GM21786 (cell line): ENCODE measurements around the gene FANCI.

Experiments
- ATAC-seq: cut with Tn5 transposase; IDR thresholded peaks from one replicate; pipeline ENCODE4 v1.9.1; 2021; ENCODE audit not compliant: unreplicated experiment

FANCI gene

GRCh38 chr15:89330881-89331595, 87.3 kb downstream of the FANCI start:
- no peak for ATAC-seq

GRCh38 chr15:89332446-89332845, 88.7 kb downstream of the FANCI start:
- no peak for ATAC-seq

GRCh38 chr15:89333011-89333860, 89.5 kb downstream of the FANCI start:
- no peak for ATAC-seq

- no peak for ATAC-seq
Measured at GRCh38 chr15:89333959-89334509, 90.3 kb downstream of the FANCI start.

- peak; percentile 89 for ATAC-seq
Measured at GRCh38 chr15:89334510-89335297, 90.9 kb downstream of the FANCI start, which contains the start of gene POLG. Gene POLG, minus strand, starts transcription at chr15:89334824. Its CDS starts 1,070 bp downstream, at chr15:89333754.

- ATAC-seq = peak; percentile 7
Measured at GRCh38 chr15:89335298-89336041, 91.7 kb downstream of the FANCI start.

GRCh38 chr15:89338036-89338435, 94.3 kb downstream of the FANCI start:
- no peak for ATAC-seq

- no peak for ATAC-seq
Measured at GRCh38 chr15:89340573-89340972, 96.8 kb downstream of the FANCI start.

GRCh38 chr15:89341316-89342005, 97.7 kb downstream of the FANCI start:
- no peak for ATAC-seq

- ATAC-seq = no peak
Measured at GRCh38 chr15:89342840-89343239, 99.1 kb downstream of the FANCI start.

- no peak for ATAC-seq
Measured at GRCh38 chr15:89345248-89345647, 101.5 kb downstream of the FANCI start.

GRCh38 chr15:89346516-89347231, 102.9 kb downstream of the FANCI start:
- ATAC-seq = no peak

- no peak for ATAC-seq
Measured at GRCh38 chr15:89349206-89349558, 105.4 kb downstream of the FANCI start.

GRCh38 chr15:89352476-89352875, 108.7 kb downstream of the FANCI start:
- ATAC-seq = no peak

- no peak for ATAC-seq
Measured at GRCh38 chr15:89353991-89354390, 110.2 kb downstream of the FANCI start.

GRCh38 chr15:89356634-89357298, 113.0 kb downstream of the FANCI start:
- no peak for ATAC-seq

GRCh38 chr15:89358435-89358754, 114.6 kb downstream of the FANCI start:
- ATAC-seq = peak; percentile 10

- ATAC-seq = peak; percentile 85
Measured at GRCh38 chr15:89358755-89359439, 115.1 kb downstream of the FANCI start.
